Muscle of leg (tissue), 16 donors: ENCODE data around the gene OTOG. TPM values are rescaled to one million over a fixed set of nuclear protein-coding genes. Genes with fewer than 3 reads are reported as not detected.

Experiments used
- DNase-seq: peaks from one replicate; pipeline ENCODE4 v3.0.0; 2013
- H3K27ac ChIP-seq: one replicate; pipeline ENCODE4 v1.5.1; 2013; ENCODE audit warnings: mild to moderate bottlenecking, low read length, control low read depth
- H3K27me3 ChIP-seq: one replicate; pipeline ENCODE4 v1.6.1; 2013; ENCODE audit warnings: low read length; ENCODE audit not compliant: control insufficient read depth, insufficient read depth
- H3K36me3 ChIP-seq: one replicate; pipeline ENCODE4 v1.6.1; 2013; ENCODE audit warnings: low read length; ENCODE audit not compliant: control insufficient read depth, insufficient read depth
- H3K4me1 ChIP-seq: one replicate; pipeline ENCODE4 v1.6.1; 2013; ENCODE audit warnings: low read length; ENCODE audit not compliant: control insufficient read depth, insufficient read depth
- H3K4me3 ChIP-seq: one replicate; pipeline ENCODE4 v1.5.1; 2013; ENCODE audit warnings: low read length, control low read depth
- H3K9me3 ChIP-seq: replicated peaks from 2 replicates; pipeline ENCODE4 v1.6.1; 2013; ENCODE audit warnings: low read depth, low read length; ENCODE audit not compliant: control insufficient read depth
- WGBS: methylation state at CpG from one replicate; pipeline ENCODE4 v1.1.5; 2013; ENCODE audit warnings: missing lambda C conversion rate; ENCODE audit not compliant: insufficient coverage; 5-methylcytosine and 5-hydroxymethylcytosine counted together
- long read RNA-seq, 11 donors: transcript quantifications; one replicate each; lab custom pipeline, GENCODE V29; 2026
- polyA plus RNA-seq, 8 donors: library from polyadenylated mRNA; unstranded; fragments of 120-200 nt; gene quantifications; one replicate each; pipeline versions ENCODE4 v1.2.1 to v1.2.3, GENCODE V29; 2013; ENCODE audit warnings: inconsistent platforms in 1 of 8, low replicate concordance in 1 of 8; ENCODE audit not compliant: insufficient read length in 8 of 8, insufficient read depth in 1 of 8
- total RNA-seq: library from RNA; stranded (reverse); fragments of 120-200 nt; gene quantifications from one replicate; pipeline ENCODE4 v1.2.4, GENCODE V29; 2013

Gene OTOG
- total RNA-seq (under 0.01 TPM), polyA plus RNA-seq (under 1 TPM in 4 of 8 donors, not detected in 4; 0.03 to 0.05 (median 0.05) TPM)
- long read RNA-seq, donor 1 = 0 reads
- long read RNA-seq, donor 2 = 0 reads
- long read RNA-seq, donor 3 = 0 reads
- long read RNA-seq, donor 4 = 0 reads
- long read RNA-seq, donor 5 = 0 reads
- long read RNA-seq, donor 6 = 0 reads
- long read RNA-seq, donor 7 = 0 reads
- long read RNA-seq, donor 8 = 0 reads
- long read RNA-seq, donor 9 = 0 reads
- long read RNA-seq, donor 10 = 0 reads
- long read RNA-seq, donor 11 = 0 reads

DNA sequence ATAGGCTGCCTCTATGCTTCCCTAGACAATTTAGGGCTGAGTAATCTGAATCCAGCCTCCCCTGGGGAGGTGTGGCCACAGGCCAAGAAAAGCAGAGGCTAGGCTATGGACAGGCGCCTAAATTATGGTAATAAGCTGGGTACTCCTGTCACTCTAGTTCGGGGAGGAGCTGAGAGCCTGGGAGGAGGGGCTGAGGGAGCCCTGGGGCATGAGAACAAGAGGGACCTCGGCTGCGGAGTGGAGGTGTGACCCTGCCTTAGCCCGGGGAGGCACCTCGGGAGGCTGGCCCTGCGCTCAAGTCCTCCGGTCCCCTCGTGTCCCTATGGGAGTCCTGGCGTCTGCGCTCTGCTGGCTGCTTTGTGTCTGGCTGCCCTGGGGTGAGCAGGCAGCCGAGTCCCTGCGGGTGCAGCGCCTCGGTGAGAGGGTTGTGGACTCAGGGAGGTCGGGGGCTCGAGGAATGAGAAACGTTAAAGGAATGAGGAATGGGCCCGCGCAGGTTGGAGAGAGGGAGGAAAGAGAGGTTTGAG is at the start of gene OTOG:
TSS of gene OTOG (plus strand) at position 209 of the 527 bp plus-strand sequence. CDS start at position 323, 114 bp downstream.
- H3K36me3 ChIP-seq = no peaks in the 10 kb centered on the region
- WGBS = 6% methylated on average over 20 of the region's 20 CpGs
- H3K27ac ChIP-seq = no peak within 1 kb of the TSS
- peaks cover 4% of the 10 kb centered on the region for H3K4me1 ChIP-seq
- no peak for DNase-seq
- no peak within 1 kb of the TSS for H3K4me3 ChIP-seq
- no peaks in the 10 kb centered on the region for H3K9me3 ChIP-seq
- peaks cover 49% of the 10 kb centered on the region for H3K27me3 ChIP-seq

DNA sequence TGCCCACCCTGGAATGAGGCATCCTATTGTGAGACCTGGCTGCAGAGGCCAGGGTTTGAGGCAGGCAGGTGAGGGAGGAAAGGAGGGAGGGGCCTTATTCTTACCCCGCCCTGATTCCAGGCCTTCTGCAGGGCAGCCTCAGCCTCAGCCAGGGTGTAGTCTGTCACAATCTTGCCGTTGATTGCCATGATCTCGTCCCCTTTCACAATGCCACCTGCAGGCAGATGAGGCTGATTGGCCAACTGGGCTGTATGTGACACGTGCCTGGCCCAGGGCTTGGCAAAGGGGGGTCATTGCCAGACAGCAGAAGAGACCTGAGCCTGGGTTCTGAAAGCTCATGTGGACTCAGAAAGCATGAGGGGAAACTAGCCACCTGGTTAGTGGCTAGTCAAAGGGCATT is 49.0 kb upstream of the OTOG start:
- H3K27ac ChIP-seq = no peak overlapping the region
- peaks cover 2% of the 10 kb centered on the region for H3K4me1 ChIP-seq
- no peak overlapping the region for H3K4me3 ChIP-seq
- H3K9me3 ChIP-seq = no peaks in the 10 kb centered on the region
- peaks cover 4% of the 10 kb centered on the region for H3K27me3 ChIP-seq
- 39% methylated on average over 4 of the region's 4 CpGs for WGBS
- no peak for DNase-seq
- no peaks in the 10 kb centered on the region for H3K36me3 ChIP-seq

GRCh38 chr11:17498475-17498874 is 48.6 kb upstream of the OTOG start:
- Histone ChIP-seq H3K27me3 (peaks cover 4% of the 10 kb centered on the region), H3K36me3 (no peaks in the 10 kb centered on the region), H3K9me3 (no peaks in the 10 kb centered on the region), H3K4me3 (no peak overlapping the region), H3K4me1 (peaks cover 2% of the 10 kb centered on the region), H3K27ac (no peak overlapping the region)
- no peak for DNase-seq
- 77% methylated on average over 3 of the region's 5 CpGs for WGBS

DNA sequence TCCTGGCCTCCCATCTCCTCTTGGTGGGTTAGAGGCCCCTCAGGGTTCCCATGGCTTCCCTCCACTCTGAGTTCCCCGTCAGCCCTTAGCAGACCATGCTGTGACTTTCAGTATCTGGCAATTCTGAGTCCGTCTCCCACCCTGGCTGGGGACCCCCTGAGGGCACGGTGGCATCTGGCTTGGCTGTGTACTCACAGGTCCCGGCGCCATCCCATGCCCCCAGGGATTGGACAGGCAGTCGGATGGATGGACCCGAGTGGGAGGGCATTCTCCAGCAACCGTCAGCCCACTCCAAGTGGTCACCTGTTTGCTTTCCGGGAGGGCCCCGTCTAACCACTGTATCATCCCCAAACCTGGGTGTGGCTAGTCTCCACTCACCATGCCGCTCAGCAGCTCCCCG is 46.4 kb upstream of the OTOG start:
- DNase-seq = no peak
- H3K36me3 ChIP-seq = no peaks in the 10 kb centered on the region
- no peak overlapping the region for H3K27ac ChIP-seq
- H3K9me3 ChIP-seq = no peaks in the 10 kb centered on the region
- WGBS = 82% methylated on average over 11 of the region's 12 CpGs
- no peak overlapping the region for H3K4me3 ChIP-seq
- H3K4me1 ChIP-seq = peaks cover 7% of the 10 kb centered on the region
- H3K27me3 ChIP-seq = peaks cover 6% of the 10 kb centered on the region

DNA sequence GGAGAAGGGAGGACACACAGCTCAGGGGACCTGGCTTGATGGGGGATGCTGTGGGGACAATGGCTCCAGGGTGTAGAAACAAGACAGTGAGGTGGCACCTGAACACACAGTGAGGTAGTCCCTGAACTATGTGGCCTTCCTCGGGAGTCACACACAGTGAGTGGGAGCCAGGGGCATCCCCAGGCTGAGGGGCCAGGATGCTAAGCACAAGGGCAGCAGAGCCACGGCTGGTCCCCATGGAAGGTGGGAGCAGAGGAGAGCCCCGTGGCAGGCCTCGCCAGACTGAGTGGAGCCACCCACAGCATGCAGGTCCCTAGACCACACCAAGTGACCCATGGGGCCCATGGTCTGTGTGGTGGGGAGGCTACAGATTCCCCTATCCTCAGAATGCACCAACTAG is 44.4 kb upstream of the OTOG start:
- Histone ChIP-seq H3K4me1 (peaks cover 5% of the 10 kb centered on the region), H3K4me3 (no peak overlapping the region), H3K27me3 (peaks cover 6% of the 10 kb centered on the region), H3K9me3 (no peaks in the 10 kb centered on the region), H3K27ac (no peak overlapping the region), H3K36me3 (no peaks in the 10 kb centered on the region)
- DNase-seq = no peak
- WGBS = 93% methylated on average over 2 of the region's 4 CpGs

GRCh38 chr11:17504330-17505107 is 42.5 kb upstream of the OTOG start:
- Histone ChIP-seq H3K27ac (no peak overlapping the region), H3K27me3 (peaks cover 3% of the 10 kb centered on the region), H3K4me3 (no peak overlapping the region), H3K9me3 (no peaks in the 10 kb centered on the region), H3K4me1 (peaks cover 10% of the 10 kb centered on the region), H3K36me3 (no peaks in the 10 kb centered on the region)
- 6% methylated on average over 4 of the region's 9 CpGs for WGBS
- DNase-seq = peak; percentile 69

GRCh38 chr11:17505146-17505545 is 41.9 kb upstream of the OTOG start:
- Histone ChIP-seq H3K27ac (no peak overlapping the region), H3K4me3 (no peak overlapping the region), H3K9me3 (no peaks in the 10 kb centered on the region), H3K36me3 (no peaks in the 10 kb centered on the region), H3K27me3 (peaks cover 2% of the 10 kb centered on the region), H3K4me1 (peaks cover 10% of the 10 kb centered on the region)
- no peak for DNase-seq
- WGBS = no CpG with 5 or more reads among the region's 4 CpGs

- DNase-seq = no peak
- no peaks in the 10 kb centered on the region for H3K9me3 ChIP-seq
- H3K27me3 ChIP-seq = peaks cover 2% of the 10 kb centered on the region
- H3K4me1 ChIP-seq = peaks cover 10% of the 10 kb centered on the region
- H3K4me3 ChIP-seq = no peak overlapping the region
- 81% methylated on average over 5 of the region's 6 CpGs for WGBS
- no peaks in the 10 kb centered on the region for H3K36me3 ChIP-seq
- no peak overlapping the region for H3K27ac ChIP-seq
Observed at GRCh38 chr11:17506314-17506713, 40.7 kb upstream of the OTOG start.

GRCh38 chr11:17506942-17507341 is 40.1 kb upstream of the OTOG start:
- H3K27me3 ChIP-seq = peaks cover 2% of the 10 kb centered on the region
- no peaks in the 10 kb centered on the region for H3K9me3 ChIP-seq
- no peak for DNase-seq
- no peak overlapping the region for H3K4me3 ChIP-seq
- H3K36me3 ChIP-seq = no peaks in the 10 kb centered on the region
- 47% methylated on average over 3 of the region's 3 CpGs for WGBS
- peaks cover 14% of the 10 kb centered on the region for H3K4me1 ChIP-seq
- H3K27ac ChIP-seq = no peak overlapping the region

DNA sequence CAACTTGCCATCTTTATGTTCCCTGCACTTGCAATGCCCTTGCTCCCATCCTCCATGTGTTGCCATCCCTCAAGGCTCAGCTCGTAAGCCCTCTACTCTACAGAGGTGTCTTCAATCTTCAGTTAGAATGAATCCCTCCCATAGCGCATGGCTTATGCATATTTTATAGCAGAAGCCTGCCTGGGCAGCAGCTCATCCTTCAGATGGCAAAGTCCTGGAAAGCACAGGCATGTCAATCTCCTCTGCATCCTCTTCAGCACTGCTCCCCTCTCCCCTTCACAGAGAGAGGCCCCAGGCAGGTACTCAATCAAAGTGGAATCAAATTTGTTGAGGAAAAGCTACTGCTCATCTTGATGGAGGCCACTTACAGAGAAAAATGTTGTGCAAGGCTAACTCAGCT is 39.3 kb upstream of the OTOG start:
- H3K27me3 ChIP-seq = peaks cover 2% of the 10 kb centered on the region
- 71% methylated on average over 2 of the region's 2 CpGs for WGBS
- no peaks in the 10 kb centered on the region for H3K9me3 ChIP-seq
- peaks cover 14% of the 10 kb centered on the region for H3K4me1 ChIP-seq
- no peaks in the 10 kb centered on the region for H3K36me3 ChIP-seq
- DNase-seq = no peak
- no peak overlapping the region for H3K4me3 ChIP-seq
- no peak overlapping the region for H3K27ac ChIP-seq
